ENCODE results near the gene NOX4.

The NOX4 gene

GRCh38 chr11:89490981-89491690, at the start of gene NOX4:
NOX4 (minus strand) TSS chr11:89491375; CDS start chr11:89491246, 129 bp downstream.
- peak; percentile 40 for DNase-seq

DNA sequence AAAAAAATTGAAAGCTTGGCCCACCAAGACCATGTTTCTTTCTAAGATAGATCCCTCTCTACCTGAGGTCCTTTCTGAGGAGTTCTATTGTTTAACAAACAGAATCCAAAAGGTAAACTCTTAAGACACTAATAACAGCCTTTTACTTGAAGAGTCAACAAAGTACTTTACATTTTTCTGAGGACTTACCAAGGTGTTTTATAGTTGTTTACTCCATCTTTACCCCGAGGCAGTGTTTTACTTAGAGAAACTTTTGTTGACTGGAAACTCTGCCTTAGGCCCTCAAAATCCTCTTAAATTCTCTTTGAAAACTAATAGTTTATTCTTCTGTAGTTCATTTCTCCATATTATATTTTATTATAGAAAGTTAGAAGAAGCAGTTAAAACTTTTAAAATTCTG, 49.7 kb upstream of the NOX4 start:
- no peak for DNase-seq

DNA sequence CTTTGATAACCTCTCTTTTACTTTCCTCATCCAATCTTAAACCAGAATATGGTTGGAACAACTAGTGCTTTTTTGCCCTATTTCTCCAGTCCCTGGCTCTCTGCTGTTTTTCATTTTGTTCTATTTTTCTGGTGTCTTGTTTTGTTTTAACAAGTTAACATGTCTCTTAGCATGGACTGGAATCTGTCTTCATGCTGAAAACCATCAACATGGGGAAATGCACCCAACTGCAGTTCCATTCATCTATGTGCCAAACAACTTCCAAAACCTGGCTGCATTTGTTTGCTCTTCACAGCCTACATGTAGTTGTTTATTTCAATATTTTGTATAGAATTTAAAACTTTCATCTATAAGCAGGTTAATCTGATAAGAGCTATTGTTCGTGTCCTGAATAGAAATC, 46.8 kb upstream of the NOX4 start:
- no peak for DNase-seq

GRCh38 chr11:89536926-89537325, 45.8 kb upstream of the NOX4 start:
- no peak for DNase-seq

- no peak for DNase-seq
Observed at GRCh38 chr11:89535221-89535620, 44.0 kb upstream of the NOX4 start.

- no peak for DNase-seq
Observed at GRCh38 chr11:89529626-89530380, 38.6 kb upstream of the NOX4 start.

DNA sequence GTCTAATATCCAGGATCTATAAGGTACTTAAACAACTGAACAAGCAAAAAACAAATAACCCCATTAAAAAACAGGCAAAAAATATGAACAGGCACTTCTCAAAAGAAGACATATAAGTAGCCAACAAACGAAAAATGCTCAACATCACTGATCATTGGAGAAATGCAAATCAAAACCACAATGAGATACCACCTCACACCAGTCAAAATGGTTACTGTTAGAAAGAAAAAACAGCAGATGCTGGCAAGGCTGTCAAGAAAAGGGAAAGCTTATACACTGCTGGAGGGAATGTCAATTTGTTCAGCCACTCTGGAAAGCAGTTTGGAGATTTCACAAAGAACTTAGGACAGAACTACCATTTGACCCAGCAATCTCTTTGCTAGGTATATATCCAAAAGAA, 30.6 kb upstream of the NOX4 start:
- no peak for DNase-seq

- DNase-seq: peak; percentile 48
Observed at GRCh38 chr11:89521294-89521693, 30.1 kb upstream of the NOX4 start.

DNA sequence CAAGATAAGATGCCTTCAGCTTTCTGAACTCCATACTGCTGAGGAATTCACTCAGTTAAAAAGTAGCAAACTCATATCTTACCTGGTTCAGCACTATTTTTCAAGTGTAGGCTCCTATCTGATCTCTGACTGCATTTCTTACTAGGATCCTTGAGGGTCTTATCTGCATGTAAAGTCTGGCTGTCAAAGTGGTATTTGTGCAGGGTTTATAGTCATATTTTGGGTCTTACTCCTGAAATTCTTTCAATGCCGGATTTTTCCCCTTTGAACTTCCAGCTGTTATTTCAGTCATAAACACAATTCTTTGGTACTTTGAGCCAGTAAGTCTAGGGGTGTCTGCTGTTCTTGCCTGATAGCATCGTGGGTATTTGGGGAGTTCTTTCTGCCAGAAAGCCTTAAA, 25.3 kb upstream of the NOX4 start:
- DNase-seq: no peak

GRCh38 chr11:89508544-89508943, 17.4 kb upstream of the NOX4 start:
- no peak for DNase-seq

DNA sequence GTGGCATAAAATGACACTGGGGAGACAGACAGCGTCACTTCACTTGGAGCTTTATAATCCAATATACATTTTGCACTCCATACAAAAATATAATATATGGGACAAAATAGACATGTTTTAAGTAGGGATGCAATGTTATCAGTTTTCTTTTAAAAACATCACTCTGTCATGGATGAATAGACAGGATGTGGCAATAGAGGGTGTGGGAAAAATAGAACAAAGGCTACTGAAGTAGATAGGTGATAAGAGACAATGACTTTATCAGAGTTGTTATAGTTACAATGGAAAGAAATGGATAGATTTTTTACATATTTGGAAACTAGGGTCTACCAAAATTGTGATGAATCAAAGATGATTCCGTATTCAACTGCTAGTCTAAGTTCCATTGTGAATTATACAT, 13.1 kb upstream of the NOX4 start:
- no peak for DNase-seq

DNA sequence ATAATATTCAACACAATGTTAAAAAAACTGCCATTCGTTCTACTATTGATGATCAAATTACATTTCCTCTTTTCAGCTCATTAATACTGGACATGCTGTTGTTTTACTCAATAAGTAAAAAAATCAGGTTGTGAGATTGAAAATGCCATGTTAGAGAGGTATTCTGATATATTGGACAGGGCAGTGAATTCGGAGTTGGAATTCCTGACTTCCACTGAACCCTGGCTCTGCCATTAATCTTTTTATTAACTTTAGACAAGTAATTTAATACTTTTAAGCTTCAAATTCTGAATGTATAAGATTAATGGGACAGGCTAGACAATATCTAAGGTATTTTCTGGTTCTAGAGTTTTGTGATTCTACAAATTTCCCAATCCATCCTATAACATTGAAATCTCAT, 12.2 kb upstream of the NOX4 start:
- DNase-seq: no peak

- DNase-seq: no peak
Observed at GRCh38 chr11:89502301-89502700, 11.1 kb upstream of the NOX4 start.

DNA sequence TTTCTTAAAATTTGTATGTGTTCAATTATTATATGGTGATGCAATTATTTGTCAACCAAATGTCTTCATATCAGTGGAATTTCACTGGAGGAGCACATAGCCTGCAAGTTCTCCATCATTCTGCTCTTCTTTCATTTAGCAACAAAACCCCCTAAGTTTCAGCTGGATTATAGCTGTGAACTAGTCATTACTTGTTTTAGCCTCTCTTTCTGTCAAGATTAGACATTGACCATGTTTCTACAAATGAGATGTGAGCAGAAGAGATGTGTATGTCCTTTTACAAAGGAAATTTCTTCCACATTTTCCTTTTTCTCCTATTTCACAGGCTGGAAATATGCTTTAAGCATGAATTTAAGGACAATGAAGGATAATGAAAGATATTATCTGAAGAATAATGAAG, 9.2 kb upstream of the NOX4 start:
- no peak for DNase-seq

- no peak for DNase-seq
Observed at GRCh38 chr11:89498845-89499448, 7.8 kb upstream of the NOX4 start.

DNA sequence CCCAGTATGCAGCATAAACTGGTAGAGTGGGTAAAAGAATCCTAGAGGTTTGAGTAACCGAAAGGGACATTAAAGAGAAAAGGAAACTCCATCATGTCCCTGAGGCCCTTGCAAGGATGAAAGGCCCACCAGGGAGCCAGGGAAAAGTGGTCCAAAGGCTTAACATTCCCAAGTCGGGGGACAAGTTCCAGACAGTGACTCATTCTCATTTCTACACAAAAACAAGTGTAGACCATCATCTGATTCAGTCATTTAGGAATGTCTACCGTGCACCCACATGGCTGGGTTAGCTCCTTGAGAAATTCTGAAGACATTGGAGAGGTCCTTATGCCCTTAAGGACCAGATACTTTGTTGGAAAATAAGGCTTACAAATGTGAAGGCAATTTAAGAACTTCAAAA, 4.8 kb upstream of the NOX4 start:
- DNase-seq: peak; percentile 93

DNA sequence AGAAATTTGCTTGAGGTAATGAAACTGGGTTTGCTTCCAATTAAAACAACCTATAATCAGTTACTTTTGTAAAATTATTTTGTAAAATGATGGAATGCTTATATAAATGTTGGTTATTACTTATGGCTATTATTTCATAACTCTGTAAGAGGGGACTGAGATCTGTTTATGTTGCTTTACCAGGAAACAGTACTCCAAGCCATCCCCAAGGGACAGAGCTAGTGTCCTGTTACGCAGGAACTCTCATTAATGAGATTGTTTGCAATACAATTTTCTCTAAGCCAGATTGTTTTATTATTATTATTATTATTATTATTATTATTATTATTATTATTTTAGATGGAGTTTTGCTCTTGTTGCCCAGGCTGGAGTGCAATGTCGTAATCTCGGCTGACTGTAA, 2.3 kb upstream of the NOX4 start:
- DNase-seq: no peak

GRCh38 chr11:89490602-89490980, 584 bp downstream of the NOX4 start:
- DNase-seq: no peak

GRCh38 chr11:89489930-89490329, 1.2 kb downstream of the NOX4 start:
- DNase-seq: no peak

- DNase-seq: peak; percentile 19
Observed at GRCh38 chr11:89487016-89487415, 4.2 kb downstream of the NOX4 start.

- no peak for DNase-seq
Observed at GRCh38 chr11:89484896-89485295, 6.3 kb downstream of the NOX4 start.

GRCh38 chr11:89477175-89477574, 14.0 kb downstream of the NOX4 start:
- DNase-seq: no peak

- no peak for DNase-seq
Observed at GRCh38 chr11:89463266-89463780, 27.9 kb downstream of the NOX4 start.

DNA sequence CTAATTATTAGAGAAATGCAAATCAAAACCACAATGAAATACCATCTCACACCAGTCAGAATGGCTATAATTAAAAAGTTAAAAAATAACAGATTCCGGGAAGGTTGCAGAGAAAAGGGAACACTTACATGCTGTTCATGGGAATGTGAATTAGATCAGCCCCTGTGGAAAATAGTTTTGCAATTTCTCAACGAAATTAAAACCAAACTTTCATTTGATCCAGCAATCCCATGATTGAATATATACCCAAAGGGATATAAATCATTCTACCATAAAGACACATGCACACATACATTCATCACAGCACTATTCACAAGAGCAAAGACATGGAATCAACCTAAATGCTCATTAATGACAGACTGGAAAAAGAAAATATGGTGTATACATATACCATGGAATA, 32.5 kb downstream of the NOX4 start:
- DNase-seq: peak; percentile 79
